ENCODE data around the gene BTAF1. TPM values are rescaled to one million over a fixed set of nuclear protein-coding genes. Genes with fewer than 3 reads are reported as not detected.

Gene BTAF1
- total RNA-seq, 1 experiment from 2014 or later: 30.7 TPM

- CTCF ChIA-PET: no interaction called here
- Mint-ChIP-seq H3K36me3 (ENCODE audit: insufficient read depth, unreplicated experiment) (peaks cover 8% of the 10 kb centered on the region), H3K27ac (ENCODE audit: unreplicated experiment) (no peak overlapping the region), H3K4me1 (ENCODE audit: low read depth, unreplicated experiment) (peaks cover 8% of the 10 kb centered on the region), H3K9me3 (ENCODE audit: low read depth, unreplicated experiment) (no peaks in the 10 kb centered on the region), H3K4me3 (ENCODE audit: low read depth, unreplicated experiment) (no peak overlapping the region), H3K27me3 (ENCODE audit: unreplicated experiment) (no peaks in the 10 kb centered on the region)
- DNase-seq: no peak
- TF ChIP-seq, protein P1, sequence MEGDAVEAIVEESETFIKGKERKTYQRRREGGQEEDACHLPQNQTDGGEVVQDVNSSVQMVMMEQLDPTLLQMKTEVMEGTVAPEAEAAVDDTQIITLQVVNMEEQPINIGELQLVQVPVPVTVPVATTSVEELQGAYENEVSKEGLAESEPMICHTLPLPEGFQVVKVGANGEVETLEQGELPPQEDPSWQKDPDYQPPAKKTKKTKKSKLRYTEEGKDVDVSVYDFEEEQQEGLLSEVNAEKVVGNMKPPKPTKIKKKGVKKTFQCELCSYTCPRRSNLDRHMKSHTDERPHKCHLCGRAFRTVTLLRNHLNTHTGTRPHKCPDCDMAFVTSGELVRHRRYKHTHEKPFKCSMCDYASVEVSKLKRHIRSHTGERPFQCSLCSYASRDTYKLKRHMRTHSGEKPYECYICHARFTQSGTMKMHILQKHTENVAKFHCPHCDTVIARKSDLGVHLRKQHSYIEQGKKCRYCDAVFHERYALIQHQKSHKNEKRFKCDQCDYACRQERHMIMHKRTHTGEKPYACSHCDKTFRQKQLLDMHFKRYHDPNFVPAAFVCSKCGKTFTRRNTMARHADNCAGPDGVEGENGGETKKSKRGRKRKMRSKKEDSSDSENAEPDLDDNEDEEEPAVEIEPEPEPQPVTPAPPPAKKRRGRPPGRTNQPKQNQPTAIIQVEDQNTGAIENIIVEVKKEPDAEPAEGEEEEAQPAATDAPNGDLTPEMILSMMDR (IDR thresholded peaks at IDR 0.05; ENCODE audit: unreplicated experiment): no peak
- intact Hi-C loops (cut with micrococcal nuclease; ENCODE audit: unreplicated experiment): no loop called here
- BruUV-seq (replicated peaks): no TSS peak
These were observed 59.8 kb downstream of the BTAF1 start for GRCh38 chr10:91983416-91983815.

- Mint-ChIP-seq H3K27ac (ENCODE audit: unreplicated experiment) (no peak overlapping the region), H3K4me1 (ENCODE audit: low read depth, unreplicated experiment) (peaks cover 8% of the 10 kb centered on the region), H3K27me3 (ENCODE audit: unreplicated experiment) (no peaks in the 10 kb centered on the region), H3K9me3 (ENCODE audit: low read depth, unreplicated experiment) (no peaks in the 10 kb centered on the region), H3K4me3 (ENCODE audit: low read depth, unreplicated experiment) (no peak overlapping the region), H3K36me3 (ENCODE audit: insufficient read depth, unreplicated experiment) (peaks cover 8% of the 10 kb centered on the region)
- BruUV-seq (replicated peaks): no TSS peak
- DNase-seq: no peak
- CTCF ChIA-PET: no interaction called here
- intact Hi-C loops (cut with micrococcal nuclease; ENCODE audit: unreplicated experiment): no loop called here
- TF ChIP-seq, protein P1 (IDR thresholded peaks at IDR 0.05; ENCODE audit: unreplicated experiment): no peak
These were observed 63.9 kb downstream of the BTAF1 start for GRCh38 chr10:91987397-91988037.

DNA sequence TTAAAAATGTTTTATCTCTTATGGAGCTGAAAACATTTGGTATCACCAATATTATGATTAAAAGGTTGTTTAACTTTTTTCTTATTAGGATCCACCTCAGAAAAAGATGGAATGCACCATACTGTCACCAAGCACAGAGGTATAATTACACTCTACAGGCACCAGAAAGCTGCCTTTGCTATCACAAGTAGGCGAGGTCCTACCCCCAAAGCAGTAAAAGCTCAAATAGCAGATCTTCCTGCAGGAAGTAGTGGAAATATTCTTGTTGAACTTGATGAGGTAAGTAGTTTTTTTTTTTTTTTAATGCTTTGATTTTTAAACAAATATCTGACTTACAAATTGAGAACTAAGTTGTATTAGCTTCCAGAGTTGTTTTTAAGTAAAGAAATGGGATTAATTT is 68.5 kb downstream of the BTAF1 start:
- BruUV-seq (replicated peaks): no TSS peak
- no peak overlapping the region for H3K4me3 Mint-ChIP-seq (ENCODE audit: low read depth, unreplicated experiment)
- peaks cover 11% of the 10 kb centered on the region for H3K36me3 Mint-ChIP-seq (ENCODE audit: insufficient read depth, unreplicated experiment)
- H3K27me3 Mint-ChIP-seq (ENCODE audit: unreplicated experiment): no peaks in the 10 kb centered on the region
- no peak overlapping the region for H3K27ac Mint-ChIP-seq (ENCODE audit: unreplicated experiment)
- CTCF ChIA-PET: no interaction called here
- peaks cover 8% of the 10 kb centered on the region for H3K4me1 Mint-ChIP-seq (ENCODE audit: low read depth, unreplicated experiment)
- no peak for DNase-seq
- intact Hi-C loops (cut with micrococcal nuclease; ENCODE audit: unreplicated experiment): no loop called here
- H3K9me3 Mint-ChIP-seq (ENCODE audit: low read depth, unreplicated experiment): no peaks in the 10 kb centered on the region
- TF ChIP-seq, protein P1 (IDR thresholded peaks at IDR 0.05; ENCODE audit: unreplicated experiment): no peak

- intact Hi-C loops (cut with micrococcal nuclease; ENCODE audit: unreplicated experiment): no loop called here
- no peaks in the 10 kb centered on the region for H3K27me3 Mint-ChIP-seq (ENCODE audit: unreplicated experiment)
- no peak overlapping the region for H3K4me3 Mint-ChIP-seq (ENCODE audit: low read depth, unreplicated experiment)
- H3K27ac Mint-ChIP-seq (ENCODE audit: unreplicated experiment): no peak overlapping the region
- DNase-seq: no peak
- H3K4me1 Mint-ChIP-seq (ENCODE audit: low read depth, unreplicated experiment): no peaks in the 10 kb centered on the region
- BruUV-seq (replicated peaks): no TSS peak
- H3K36me3 Mint-ChIP-seq (ENCODE audit: insufficient read depth, unreplicated experiment): peaks cover 5% of the 10 kb centered on the region
- no peaks in the 10 kb centered on the region for H3K9me3 Mint-ChIP-seq (ENCODE audit: low read depth, unreplicated experiment)
- TF ChIP-seq, protein P1 (IDR thresholded peaks at IDR 0.05; ENCODE audit: unreplicated experiment): no peak
- CTCF ChIA-PET: no interaction called here
These were observed 72.7 kb downstream of the BTAF1 start for GRCh38 chr10:91996266-91996665.

Measured in Calu3 (cell line).